IPS-18a (cell line): ENCODE results near the gene DIPK1C.

Experiments
- H3K27ac ChIP-seq: one replicate; pipeline ENCODE4 v1.5.1; 2013; ENCODE audit warnings: low read length
- H3K27me3 ChIP-seq: one replicate; pipeline ENCODE4 v1.6.1; 2013; ENCODE audit warnings: mild to moderate bottlenecking, low read length; ENCODE audit not compliant: control insufficient read depth, insufficient read depth
- H3K36me3 ChIP-seq: one replicate; pipeline ENCODE4 v1.6.1; 2013; ENCODE audit warnings: low read depth, low read length; ENCODE audit not compliant: control insufficient read depth
- H3K4me1 ChIP-seq: one replicate; pipeline ENCODE4 v1.6.1; 2013; ENCODE audit warnings: low read depth, low read length; ENCODE audit not compliant: control insufficient read depth
- H3K4me3 ChIP-seq: one replicate; pipeline ENCODE4 v1.5.1; 2013; ENCODE audit warnings: low read length
- H3K9ac ChIP-seq: one replicate; pipeline ENCODE4 v1.6.1; 2013; ENCODE audit warnings: mild to moderate bottlenecking, low read length, moderate library complexity
- H3K9me3 ChIP-seq: one replicate; pipeline ENCODE4 v1.6.1; 2013; ENCODE audit warnings: low read depth, low read length; ENCODE audit not compliant: control insufficient read depth

DIPK1C gene

DNA sequence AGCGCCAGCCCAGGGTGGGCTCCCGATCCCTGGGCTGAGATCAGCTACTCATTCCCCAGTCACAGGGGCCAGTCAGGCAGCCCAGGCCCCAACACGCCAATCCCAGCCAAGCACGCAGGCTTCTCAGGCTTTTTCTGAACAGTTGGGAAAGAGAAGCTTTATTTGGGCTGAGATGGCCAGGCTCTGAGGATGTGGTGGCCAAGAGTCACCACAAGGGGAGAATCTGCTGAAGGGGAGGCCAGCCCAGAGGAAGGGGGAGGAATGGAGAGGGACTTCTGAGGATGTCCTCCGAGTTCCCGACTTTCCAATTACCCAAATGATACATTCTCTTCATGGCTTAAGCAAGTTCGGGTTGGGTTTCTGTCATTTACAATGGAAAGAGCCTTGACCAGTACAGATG lies 2.8 kb upstream of the DIPK1C start:
- Histone ChIP-seq H3K27me3 (peaks cover 48% of the 10 kb centered on the region), H3K4me3 (no peak overlapping the region), H3K27ac (no peak overlapping the region), H3K4me1 (peaks cover 3% of the 10 kb centered on the region), H3K9me3 (no peaks in the 10 kb centered on the region), H3K36me3 (no peaks in the 10 kb centered on the region), H3K9ac (no peak overlapping the region)

DNA sequence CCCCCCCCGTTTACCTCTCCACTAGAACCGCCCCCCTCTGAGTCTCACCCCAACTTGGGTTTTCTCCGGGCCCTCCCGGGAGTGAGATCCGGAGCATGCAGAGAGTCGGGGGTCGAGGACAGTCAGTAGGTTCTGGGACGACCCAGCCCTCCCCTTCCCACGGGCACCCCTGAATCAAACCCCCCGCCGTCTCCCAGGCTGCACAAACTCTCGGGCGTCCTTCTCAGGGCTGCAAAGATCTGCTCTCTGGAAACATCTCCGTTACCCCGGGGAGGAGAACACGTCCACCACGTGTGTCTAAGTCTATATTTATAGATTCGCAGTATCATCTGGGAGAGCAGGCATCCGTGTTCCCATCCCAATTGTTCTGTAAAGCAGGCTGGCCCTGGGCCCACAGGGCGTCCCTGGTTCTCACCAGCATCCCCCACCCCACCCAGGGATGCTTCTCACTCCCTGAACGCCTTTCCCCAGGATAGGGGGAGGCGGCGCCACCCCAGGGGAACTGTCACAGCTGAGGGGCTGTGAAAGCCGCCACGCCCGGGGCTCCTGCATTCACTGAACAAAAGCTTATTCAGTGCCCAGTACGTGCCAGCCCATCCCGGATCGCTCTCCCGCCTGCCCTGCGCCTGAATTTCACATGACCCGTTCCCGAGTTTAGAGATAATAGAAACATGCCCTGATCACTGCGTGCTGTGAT lies 765 bp upstream of the DIPK1C start:
- Histone ChIP-seq H3K9ac (no peak overlapping the region), H3K4me3 (peak overlapping the region; percentile 49), H3K36me3 (no peaks in the 10 kb centered on the region), H3K9me3 (no peaks in the 10 kb centered on the region), H3K27me3 (peaks cover 56% of the 10 kb centered on the region), H3K4me1 (peaks cover 6% of the 10 kb centered on the region), H3K27ac (no peak overlapping the region)

DNA sequence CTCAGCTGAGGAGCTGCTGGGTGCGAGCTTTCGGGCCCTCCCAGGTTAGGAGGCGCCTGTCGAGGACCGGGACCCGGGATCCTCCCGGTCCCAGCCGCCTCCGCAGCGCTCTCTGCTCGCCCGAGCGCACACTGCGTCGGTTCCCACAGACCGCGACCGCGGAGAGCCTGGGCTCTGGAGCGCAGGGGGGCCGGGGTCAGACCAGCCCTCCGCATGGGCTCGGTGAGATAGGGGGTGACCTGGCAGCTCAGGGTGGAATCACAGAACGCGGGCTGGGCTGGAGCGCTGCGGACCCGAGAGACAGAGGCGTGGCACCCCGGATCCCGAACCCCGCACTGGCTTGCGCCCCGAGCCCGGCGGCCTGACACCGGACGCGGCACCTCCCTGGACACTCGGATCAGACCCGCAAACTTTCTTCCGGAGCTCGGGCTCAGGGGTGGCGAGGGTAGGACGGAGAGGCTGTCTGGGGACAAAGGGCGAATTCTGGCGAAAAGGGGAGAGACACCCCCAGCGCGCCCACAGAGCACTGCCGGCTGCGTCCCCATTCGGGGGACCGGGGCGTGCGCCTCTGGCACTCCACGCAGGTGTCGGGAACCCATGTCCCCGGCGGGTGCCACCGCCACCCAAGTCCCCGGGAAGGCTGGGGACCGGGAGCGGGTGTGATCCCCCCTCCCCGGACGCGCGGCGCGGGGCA lies 612 bp downstream of the DIPK1C start:
- no peak overlapping the region for H3K9ac ChIP-seq
- peak overlapping the region; percentile 64 for H3K4me3 ChIP-seq
- H3K4me1 ChIP-seq: peaks cover 6% of the 10 kb centered on the region
- no peaks in the 10 kb centered on the region for H3K9me3 ChIP-seq
- peaks cover 56% of the 10 kb centered on the region for H3K27me3 ChIP-seq
- no peaks in the 10 kb centered on the region for H3K36me3 ChIP-seq
- no peak overlapping the region for H3K27ac ChIP-seq

DNA sequence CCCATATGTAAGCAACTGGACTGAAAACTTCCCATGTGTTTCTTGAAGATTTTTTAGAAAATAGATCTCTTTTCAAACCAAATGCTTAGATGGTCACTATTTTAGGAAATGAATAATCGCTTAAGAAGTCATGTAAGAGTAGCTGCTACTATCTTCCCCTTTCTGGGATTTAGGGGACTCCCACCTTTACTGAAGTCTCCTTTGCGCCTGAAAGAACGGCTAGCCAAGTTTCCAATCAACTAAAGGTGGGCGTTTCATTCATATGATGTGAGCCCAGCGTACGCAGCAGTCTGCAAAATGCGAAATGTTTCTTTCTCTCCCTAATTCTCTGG lies 1.1 kb downstream of the DIPK1C start:
- Histone ChIP-seq H3K4me3 (peak overlapping the region; percentile 64), H3K36me3 (no peaks in the 10 kb centered on the region), H3K9ac (no peak overlapping the region), H3K4me1 (peaks cover 6% of the 10 kb centered on the region), H3K27me3 (peaks cover 56% of the 10 kb centered on the region), H3K9me3 (no peaks in the 10 kb centered on the region), H3K27ac (no peak overlapping the region)

DNA sequence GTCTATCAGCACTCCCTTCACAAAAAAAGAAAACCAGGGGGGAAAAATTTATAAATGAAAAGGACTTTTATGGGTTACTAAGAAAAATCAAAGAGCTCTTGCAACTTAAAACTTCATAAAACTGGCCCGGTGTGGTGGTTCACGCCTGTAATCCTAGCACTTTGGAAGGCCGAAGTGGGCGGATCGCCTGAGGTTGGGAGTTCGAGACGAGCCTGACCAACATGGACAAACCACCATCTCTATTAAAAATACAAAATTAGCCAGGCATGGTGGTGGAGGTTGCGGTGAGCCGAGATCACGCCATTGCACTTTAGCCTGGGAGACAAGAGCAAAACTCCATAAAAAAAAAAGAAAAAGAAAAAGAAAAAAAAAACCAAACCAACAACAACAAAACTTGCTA lies 1.7 kb downstream of the DIPK1C start:
- Histone ChIP-seq H3K36me3 (no peaks in the 10 kb centered on the region), H3K27me3 (peaks cover 56% of the 10 kb centered on the region), H3K4me3 (no peak overlapping the region), H3K27ac (no peak overlapping the region), H3K9ac (no peak overlapping the region), H3K4me1 (peaks cover 6% of the 10 kb centered on the region), H3K9me3 (no peaks in the 10 kb centered on the region)

DNA sequence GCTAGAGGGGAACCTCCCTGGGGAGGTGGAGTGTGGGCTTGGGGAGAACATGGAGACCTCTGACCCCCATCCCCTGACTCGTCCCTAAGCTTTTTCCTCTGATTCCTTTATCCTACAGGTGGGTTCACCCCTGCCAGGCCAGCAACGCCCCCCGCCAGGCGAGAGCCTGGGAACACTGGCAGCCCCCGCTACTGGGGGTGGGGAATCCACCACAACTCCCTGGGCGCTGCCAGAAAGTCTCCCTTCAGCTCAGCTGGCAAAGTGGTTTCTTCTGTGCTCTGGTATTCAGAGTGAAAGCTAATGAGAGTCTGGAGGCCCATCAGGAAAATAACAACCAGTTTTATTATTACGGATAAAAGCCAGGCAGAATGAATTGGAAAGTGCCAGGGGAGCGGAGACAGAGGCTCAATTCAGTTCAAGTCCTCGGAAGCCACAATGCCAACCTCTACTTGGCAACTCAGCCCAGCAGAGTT lies 2.8 kb downstream of the DIPK1C start:
- H3K36me3 ChIP-seq: no peaks in the 10 kb centered on the region
- no peaks in the 10 kb centered on the region for H3K9me3 ChIP-seq

DNA sequence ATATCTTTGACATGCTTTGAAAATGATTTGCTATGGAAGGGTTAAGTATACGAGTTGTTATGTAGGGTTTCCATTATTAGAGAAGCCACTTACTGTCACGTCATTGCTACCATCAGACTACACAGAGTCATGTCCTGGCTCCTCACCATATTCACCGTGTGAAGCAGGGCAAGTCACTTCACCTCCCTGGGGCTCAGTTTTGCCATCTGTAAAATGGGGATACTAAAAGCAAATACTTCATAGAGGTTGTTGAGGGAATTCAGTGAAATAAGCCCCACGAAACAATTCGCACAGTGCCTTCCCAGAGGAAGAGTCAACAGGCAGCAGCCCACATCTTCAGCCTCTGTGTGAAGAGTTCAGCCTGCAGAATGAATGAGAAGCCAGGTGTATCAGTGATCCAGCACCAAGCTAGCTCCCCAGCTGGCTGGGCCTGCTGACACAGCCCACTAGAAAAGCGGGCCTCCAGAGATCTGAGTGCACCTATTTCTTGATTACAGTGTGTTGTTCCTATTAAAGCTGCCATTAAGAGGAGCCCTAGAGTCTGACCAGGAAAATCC lies 3.4 kb downstream of the DIPK1C start:
- H3K27ac ChIP-seq: no peak overlapping the region
- peaks cover 45% of the 10 kb centered on the region for H3K27me3 ChIP-seq

More for the DNA sequence above, 2.8 kb downstream of the DIPK1C start:
- Histone ChIP-seq H3K27me3 (peaks cover 51% of the 10 kb centered on the region), H3K27ac (no peak overlapping the region), H3K9ac (no peak overlapping the region), H3K4me3 (no peak overlapping the region), H3K4me1 (peaks cover 3% of the 10 kb centered on the region)

DNA sequence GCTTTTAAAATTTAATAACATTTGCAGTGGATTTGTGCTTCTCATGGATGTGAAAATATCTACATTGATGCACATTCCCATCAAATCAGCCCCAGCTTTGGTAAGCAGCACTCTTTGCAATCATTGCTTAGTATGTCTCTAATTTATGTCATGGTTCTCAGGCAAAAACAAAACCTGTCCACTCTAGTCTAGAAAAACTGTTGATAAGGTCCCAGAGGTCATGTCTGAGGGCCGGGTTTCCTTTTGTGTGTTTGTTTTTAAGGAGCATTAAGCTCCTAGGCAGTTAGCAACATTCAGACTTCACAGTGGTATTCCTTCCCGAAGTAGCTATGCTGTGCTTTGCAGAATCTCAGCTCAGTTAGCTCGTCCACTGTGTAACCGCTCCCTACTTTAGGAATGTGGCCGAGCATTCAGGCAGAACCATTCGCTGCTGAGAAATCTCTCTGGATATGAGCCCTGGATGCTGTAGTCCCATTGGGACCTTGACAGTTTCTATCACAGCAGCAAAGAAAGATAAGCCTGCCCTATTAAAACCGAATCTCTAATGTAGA lies 4.0 kb downstream of the DIPK1C start:
- H3K27ac ChIP-seq: no peak overlapping the region

More for the DNA sequence above, 3.4 kb downstream of the DIPK1C start:
- Histone ChIP-seq H3K9ac (no peak overlapping the region), H3K36me3 (no peaks in the 10 kb centered on the region), H3K4me1 (peaks cover 3% of the 10 kb centered on the region), H3K4me3 (no peak overlapping the region), H3K9me3 (no peaks in the 10 kb centered on the region)

DNA sequence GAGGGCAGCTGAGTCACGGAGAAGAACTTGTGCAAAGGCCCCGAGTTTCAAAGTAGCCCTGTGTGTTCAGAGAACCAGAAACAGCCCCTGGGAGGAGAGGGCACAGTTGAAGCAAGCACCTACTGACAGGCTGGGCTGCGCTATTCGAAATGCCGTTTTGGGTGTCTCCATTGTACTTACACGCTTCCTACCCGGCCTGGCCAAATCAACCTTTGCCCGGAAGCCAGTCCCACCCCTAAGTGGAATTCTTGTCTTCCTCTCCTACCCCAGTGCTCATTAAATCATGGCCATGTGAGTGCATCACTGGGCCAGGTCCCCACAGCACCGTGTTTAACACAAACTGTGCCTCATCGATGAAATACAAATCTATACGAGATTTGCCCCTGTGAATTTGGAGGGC lies 6.0 kb downstream of the DIPK1C start:
- no peak overlapping the region for H3K27ac ChIP-seq

More for the DNA sequence above, 4.0 kb downstream of the DIPK1C start:
- Histone ChIP-seq H3K27me3 (peaks cover 39% of the 10 kb centered on the region), H3K36me3 (no peaks in the 10 kb centered on the region), H3K9me3 (no peaks in the 10 kb centered on the region), H3K4me1 (peaks cover 3% of the 10 kb centered on the region), H3K9ac (no peak overlapping the region), H3K4me3 (no peak overlapping the region)

DNA sequence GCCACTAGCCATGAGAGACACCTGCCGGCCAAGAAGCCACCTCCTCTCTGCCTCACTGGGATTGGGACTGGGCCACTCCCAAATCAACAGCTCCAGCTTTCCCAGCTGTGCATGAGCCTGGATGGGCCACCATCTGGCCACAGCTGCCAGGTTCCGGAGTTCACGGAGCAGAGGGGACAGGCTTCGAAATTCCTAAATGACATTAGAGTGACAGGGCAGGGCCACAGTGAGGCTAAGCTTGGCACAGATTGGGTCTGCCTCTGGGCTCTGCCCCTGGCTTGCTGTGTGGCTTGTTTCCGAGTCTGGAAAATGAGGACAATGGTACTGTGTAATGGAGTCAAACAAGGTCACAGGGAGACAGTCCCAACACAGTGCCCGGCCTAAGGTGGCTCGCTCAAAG lies 6.5 kb downstream of the DIPK1C start:
- Histone ChIP-seq H3K9me3 (no peaks in the 10 kb centered on the region), H3K27ac (no peak overlapping the region), H3K36me3 (no peaks in the 10 kb centered on the region), H3K4me1 (peaks cover 3% of the 10 kb centered on the region), H3K9ac (no peak overlapping the region), H3K27me3 (peaks cover 15% of the 10 kb centered on the region), H3K4me3 (no peak overlapping the region)

More for the DNA sequence above, 6.0 kb downstream of the DIPK1C start:
- Histone ChIP-seq H3K4me3 (no peak overlapping the region), H3K9ac (no peak overlapping the region), H3K4me1 (peaks cover 3% of the 10 kb centered on the region), H3K9me3 (no peaks in the 10 kb centered on the region), H3K36me3 (no peaks in the 10 kb centered on the region), H3K27me3 (peaks cover 20% of the 10 kb centered on the region)

DNA sequence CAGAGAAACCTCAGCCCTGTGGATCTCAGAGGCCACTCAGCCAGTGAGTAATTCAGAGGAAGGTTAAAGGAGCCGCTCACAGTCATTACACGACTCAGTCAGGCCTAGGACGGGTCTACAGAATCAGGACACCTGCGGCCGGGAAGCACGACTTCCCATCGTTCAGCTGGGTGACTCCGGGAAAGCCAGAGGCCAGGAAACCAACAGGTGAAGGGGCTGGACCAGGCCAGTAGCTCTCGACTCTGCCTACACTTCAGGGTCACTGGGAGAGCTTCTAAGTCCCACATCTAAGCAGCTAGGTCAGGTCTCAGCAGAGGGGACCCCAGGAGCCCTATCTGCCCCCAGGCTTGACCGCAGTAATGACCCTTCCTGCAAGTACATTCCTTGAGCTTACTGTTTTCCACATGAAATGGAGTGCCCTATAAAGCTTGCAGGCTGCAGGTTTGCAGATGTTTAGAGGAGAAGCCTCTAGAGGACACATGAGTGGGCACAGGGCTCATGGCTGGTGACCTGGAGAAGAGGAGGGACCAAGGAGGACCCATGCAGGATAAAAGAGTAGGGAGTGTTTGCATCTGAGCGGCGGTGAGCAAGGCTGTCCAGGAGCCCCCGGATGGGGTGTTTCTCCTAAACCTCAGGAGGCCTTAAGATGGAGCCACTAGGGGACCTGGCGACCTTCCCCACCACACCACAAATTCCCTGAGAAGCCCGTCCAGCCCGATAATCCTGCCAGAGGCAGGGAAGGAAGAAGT lies 9.5 kb downstream of the DIPK1C start:
- Histone ChIP-seq H3K4me1 (no peaks in the 10 kb centered on the region), H3K27me3 (no peaks in the 10 kb centered on the region), H3K9me3 (no peaks in the 10 kb centered on the region), H3K27ac (no peak overlapping the region), H3K36me3 (no peaks in the 10 kb centered on the region), H3K4me3 (no peak overlapping the region), H3K9ac (no peak overlapping the region)
